CD4-positive, alpha-beta T cell treated with Interleukin-4 for 4 hours (primary cell): ENCODE measurements around the gene STXBP6.

Experiments used
- DNase-seq: peaks from one replicate; pipeline ENCODE4 v3.0.0-alpha.2; 2020

Gene STXBP6

DNA sequence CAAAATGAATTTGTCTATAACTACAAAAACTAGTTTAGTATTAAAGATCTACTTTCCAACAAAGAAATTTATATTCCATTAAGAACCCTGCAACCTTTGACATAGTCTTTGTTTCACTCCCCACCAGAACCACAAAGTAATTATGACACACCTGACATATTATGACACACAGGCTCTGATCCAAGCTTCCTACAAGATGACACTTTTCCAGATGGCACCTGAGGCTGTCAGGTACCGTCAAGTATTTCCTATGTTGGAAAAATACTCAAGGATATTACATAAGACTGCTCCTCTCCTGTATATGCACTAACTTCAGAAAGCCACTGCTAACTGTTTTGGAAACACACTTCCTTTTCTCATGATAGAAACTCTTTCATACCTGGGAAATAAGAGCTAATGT lies 38.9 kb downstream of the STXBP6 start:
- DNase-seq = no peak

DNA sequence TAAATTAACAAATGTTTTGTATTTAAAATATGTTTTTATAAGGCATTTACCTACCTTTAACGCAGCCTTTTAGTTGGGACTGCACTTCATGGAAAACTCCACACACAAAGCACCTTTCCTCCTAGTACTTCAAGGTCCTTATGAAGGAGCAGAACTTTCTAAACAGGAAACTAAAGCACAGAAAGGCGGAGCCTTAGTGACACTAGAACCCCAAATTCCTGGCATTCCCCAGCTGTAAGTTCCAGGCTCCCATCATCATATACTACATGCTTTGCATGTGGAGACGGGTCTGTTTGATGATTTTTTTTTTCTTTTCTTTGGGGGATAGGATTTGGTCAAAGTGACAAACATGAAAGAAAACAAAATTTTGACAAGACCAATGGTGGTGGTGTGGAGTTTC lies 39.5 kb downstream of the STXBP6 start:
- no peak for DNase-seq

DNA sequence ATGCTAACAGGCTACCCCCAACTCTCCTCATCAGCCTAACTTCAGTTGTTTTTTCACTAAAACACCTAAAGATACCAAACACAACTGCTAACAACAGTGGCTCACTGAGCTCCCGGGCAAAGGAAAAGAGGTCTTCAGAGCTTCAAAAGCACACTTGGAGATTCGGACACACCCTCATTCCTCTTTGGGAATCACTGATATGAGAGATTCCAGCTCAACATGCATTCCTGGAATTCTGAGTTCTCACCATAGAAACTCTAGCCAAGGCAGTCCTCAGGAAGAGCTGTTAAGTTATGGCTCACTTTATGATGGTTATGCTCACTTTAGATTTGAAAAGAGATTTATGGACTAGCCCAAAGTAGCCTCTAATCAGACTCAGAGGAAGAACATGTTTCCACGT lies 40.1 kb downstream of the STXBP6 start:
- DNase-seq = no peak

DNA sequence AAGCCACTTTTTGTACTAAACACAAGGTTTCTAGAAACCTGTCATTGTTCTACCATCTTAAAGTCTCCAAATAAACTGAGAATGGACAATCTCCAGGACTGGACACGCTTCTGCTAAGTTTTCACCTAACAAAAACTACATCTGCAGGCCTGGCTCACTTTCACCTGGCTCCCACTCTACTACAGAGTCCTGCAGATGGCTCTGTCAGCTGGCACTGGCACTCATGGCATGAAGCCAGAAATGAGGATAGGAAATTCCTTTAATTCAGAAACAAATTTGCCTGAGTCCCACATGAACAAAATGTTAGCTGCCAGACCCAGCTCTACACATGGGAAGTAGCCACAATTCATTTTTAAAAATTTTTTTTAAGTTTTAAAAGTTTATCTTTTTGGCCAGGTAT lies 42.1 kb downstream of the STXBP6 start:
- DNase-seq = no peak

- DNase-seq = no peak
These were observed 42.8 kb downstream of the STXBP6 start for GRCh38 chr14:25006961-25007795.

DNA sequence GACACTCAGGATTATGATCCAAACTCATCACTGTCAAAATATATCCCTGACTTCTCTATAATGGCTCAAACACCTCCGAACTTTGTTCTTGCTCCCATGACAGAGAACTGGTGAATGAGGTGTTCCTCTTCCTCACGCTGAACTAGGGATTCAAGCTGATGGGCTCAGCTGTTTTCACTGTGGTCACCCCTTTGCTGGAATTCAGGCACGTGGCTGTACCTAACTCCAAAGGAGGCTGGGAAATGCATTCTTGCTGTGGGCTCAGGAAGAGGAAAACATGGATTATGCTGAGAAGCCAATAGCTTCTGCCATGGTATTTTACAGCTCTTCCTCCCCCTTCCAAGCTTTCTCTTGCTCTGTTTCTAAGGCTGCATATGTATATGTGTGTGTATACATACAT lies 43.9 kb downstream of the STXBP6 start:
- no peak for DNase-seq

DNA sequence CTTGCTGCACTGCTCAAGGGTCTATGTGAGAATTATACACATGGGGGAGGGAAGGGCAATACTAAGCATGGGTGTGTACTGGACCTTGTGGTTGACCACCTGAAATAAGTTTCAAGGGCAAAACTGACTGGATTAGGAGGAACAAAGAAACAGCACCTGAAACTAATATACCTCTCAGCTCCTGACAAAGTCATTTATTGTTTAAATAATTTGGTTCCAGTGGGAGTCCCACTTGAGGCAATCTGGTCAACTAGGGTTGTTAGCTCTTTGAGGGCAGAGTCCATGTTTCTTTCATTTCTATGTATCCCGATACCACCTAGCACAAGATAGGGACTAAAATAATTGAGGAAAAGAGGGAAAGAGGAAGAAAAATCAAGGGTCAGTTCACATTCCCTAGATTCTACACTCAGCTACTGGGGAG lies 45.5 kb downstream of the STXBP6 start:
- DNase-seq = no peak

- DNase-seq = no peak
These were observed 46.4 kb downstream of the STXBP6 start for GRCh38 chr14:25003537-25003936.

GRCh38 chr14:25001601-25002000 lies 48.3 kb downstream of the STXBP6 start:
- DNase-seq = no peak

DNA sequence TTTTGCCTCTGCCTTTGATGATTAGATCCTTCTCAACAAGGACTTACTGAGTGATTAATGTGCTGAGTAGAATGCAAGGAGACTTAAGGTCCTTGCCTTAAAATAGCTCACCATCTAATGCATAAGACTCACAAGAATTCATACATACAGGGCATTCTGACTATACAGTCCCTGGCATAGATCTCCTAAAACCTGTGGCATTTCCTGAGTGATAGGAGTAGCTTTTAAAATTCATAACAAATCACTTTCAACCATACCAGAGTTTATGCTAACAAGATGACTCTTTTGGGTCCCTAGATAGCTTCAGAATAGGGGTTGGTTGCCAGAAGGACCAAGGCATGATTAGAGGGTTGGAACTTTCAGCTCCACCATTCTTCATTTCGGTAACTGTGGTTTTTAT lies 48.8 kb downstream of the STXBP6 start:
- no peak for DNase-seq

GRCh38 chr14:24999157-24999556 lies 50.8 kb downstream of the STXBP6 start:
- no peak for DNase-seq

- DNase-seq = no peak
These were observed 52.8 kb downstream of the STXBP6 start for GRCh38 chr14:24996930-24997725.

- DNase-seq = no peak
These were observed 54.9 kb downstream of the STXBP6 start for GRCh38 chr14:24995016-24995415.

GRCh38 chr14:24993631-24994030 lies 56.3 kb downstream of the STXBP6 start:
- no peak for DNase-seq

DNA sequence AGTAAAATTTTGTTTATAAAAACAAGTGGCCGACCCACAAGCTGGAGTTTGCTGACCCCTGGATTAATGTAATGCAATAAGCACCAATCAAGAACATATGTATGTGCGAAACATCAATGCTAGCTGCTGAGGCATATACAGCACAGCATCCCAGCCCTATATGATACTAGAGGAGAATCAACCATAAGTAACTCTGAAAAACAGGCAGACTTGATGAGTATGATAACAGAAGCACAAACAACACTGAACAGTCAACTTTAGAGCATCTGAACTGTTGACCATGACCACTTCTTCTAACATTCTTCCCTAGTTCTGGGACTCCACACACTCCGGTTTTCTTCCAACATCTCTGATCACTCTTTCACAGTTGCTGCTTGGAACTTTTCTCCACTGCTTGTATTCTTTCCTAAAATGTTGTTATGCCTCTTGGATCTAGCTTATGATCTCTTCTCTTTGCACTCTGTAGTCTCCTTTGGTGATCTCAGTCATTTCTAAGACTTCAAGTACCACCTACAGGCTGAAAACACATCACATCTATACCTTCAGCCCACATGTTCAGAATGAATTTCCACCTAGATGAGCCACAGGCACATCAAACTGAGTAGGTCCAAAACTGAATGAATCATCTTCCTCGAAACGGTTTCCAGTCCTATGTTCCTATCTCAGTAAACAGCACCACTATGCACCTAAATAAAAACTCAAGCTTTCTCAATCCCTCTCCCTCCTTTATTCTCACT lies 57.2 kb downstream of the STXBP6 start:
- DNase-seq = no peak

DNA sequence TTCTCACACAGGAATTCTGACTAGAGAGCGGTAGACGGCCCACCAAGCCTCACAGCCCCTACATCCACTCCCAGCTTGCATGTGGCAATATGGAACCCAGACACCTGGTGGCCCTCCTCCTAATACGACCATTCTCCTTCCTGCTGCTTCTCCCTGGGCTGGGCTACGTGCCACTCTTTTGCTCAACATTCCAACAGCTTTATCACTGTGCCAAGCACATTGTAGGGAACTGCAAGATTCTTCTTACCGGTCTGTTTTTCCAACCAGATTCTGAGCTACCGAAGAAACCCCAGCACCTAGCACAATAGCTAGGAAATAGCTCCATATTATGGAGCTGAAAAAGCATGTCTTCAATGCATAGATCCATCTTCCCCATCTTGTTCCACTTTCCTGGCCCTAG lies 58.1 kb downstream of the STXBP6 start:
- DNase-seq = no peak

DNA sequence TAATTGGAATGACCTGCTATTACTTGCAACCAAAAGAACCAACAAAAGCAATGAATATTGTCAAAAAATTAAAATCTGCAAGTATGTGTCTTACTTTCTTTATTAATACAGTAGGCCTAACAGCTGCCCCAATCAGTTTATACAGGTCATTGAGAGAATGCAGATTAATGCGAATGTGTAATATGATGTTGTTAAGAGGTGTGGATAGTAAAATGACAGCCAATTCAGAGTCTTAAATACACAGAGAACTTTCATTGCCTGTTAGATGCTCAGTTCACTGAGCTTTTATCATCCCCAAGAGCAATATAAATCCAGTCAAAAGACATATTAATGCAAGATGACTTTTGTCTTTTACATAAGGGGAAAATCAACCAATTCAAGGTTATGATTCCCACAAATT lies 58.7 kb downstream of the STXBP6 start:
- DNase-seq = no peak

DNA sequence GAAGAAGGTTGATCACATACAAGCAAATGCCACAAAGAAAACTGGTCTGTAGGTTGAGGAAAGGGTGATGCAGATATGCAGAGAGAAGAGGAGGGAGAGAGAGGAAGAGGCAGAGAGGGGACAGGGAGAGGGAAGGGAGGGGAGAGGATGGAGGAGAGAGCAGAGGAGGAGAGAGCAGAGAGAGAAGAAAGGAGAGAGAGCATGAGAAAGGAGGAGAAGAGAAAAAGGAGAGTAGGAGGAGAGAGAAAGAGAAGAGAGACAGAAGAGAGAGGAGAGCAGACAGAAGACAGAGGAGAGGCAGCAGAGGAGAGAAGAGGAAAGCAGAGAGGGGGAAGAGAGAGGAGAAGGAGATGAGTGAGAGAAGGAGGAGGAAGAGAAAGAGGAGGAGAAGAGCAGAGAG lies 59.2 kb downstream of the STXBP6 start:
- DNase-seq = no peak

GRCh38 chr14:24990050-24990449 lies 59.9 kb downstream of the STXBP6 start:
- DNase-seq = no peak

DNA sequence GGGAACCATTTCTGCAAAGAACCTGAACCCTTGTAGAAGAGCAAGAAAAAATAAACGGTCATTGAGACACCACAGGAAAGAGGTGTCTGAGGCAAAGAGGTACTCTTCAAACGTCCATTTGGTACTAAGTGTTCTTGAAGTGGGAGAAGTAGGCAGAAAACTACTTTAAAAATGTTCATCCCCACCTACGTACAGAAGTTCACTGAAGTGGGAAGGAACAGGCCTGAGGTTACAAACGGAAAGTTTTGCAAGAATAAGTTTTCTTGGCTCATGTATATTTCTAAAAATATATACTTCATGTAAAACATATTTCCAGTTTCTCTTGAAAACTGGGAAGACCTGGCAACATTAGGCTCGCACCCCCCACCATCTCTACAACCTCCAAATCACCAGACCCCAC lies 61.2 kb downstream of the STXBP6 start:
- no peak for DNase-seq

DNA sequence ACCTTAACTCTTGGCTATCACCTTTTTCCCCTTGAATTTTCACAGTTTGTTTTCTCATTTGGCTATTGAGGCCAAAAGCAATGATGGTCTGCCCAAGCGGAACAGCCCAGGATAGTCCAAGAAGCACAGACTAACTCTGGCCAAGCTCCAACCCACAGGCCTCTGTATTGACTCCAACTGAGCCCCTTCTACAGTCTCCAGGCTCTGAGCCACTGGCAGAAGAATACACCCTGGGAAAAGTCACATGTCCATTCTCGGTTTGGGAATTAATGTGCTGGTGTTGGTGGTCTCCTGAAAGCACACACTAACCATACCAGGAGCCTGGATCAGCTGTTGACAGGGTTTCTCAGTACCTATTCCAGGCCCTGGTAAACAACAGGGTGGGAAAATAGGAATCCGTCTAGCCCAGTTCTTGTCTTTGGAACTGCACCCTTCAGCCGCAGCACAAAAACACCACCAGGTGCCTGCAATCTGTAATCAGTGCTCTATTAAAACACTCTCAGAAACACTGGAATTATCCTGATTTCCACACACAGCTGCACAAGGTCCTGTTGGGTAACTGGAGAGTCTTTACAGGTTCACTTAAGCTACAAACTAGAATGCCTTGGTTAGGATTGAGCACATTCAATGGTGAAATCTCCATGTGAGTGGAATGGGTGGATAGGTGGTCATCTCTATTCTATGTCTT lies 63.6 kb downstream of the STXBP6 start:
- no peak for DNase-seq

GRCh38 chr14:24984846-24985589 lies 64.9 kb downstream of the STXBP6 start:
- no peak for DNase-seq
